HG02981 (cell line): ENCODE data around the gene SLC66A3.
"Not testable (repeated sequence)": the region's sequence is repeated elsewhere in the genome, so short reads cannot be mapped to it uniquely, and the experiment has no call there.

Source experiments
- ATAC-seq: cut with Tn5 transposase; IDR thresholded peaks from one replicate; pipeline ENCODE4 v1.9.1; 2021; ENCODE audit warnings: mild to moderate bottlenecking, moderate library complexity; ENCODE audit not compliant: unreplicated experiment

SLC66A3 gene

GRCh38 chr2:11161747-11162146 lies 6.5 kb downstream of the SLC66A3 start:
- no peak for ATAC-seq

GRCh38 chr2:11163439-11164317 lies 8.4 kb downstream of the SLC66A3 start:
- ATAC-seq = no peak

GRCh38 chr2:11165046-11165445 lies 9.8 kb downstream of the SLC66A3 start:
- not testable (repeated sequence) for ATAC-seq

- no peak for ATAC-seq
These were observed 11.2 kb downstream of the SLC66A3 start for GRCh38 chr2:11166476-11166875.

GRCh38 chr2:11168488-11168887 lies 13.2 kb downstream of the SLC66A3 start:
- no peak for ATAC-seq

GRCh38 chr2:11169333-11169732 lies 14.1 kb downstream of the SLC66A3 start:
- no peak for ATAC-seq

GRCh38 chr2:11174222-11174621 lies 19.0 kb downstream of the SLC66A3 start:
- ATAC-seq = no peak

GRCh38 chr2:11175293-11175795 lies 20.1 kb downstream of the SLC66A3 start:
- ATAC-seq = no peak

GRCh38 chr2:11177871-11178690 lies 22.8 kb downstream of the SLC66A3 start:
- no peak for ATAC-seq

- ATAC-seq = no peak
These were observed 23.9 kb downstream of the SLC66A3 start for GRCh38 chr2:11179196-11179595.

GRCh38 chr2:11179899-11180298 lies 24.6 kb downstream of the SLC66A3 start:
- ATAC-seq = no peak

GRCh38 chr2:11180653-11181052 lies 25.4 kb downstream of the SLC66A3 start:
- ATAC-seq = no peak

- ATAC-seq = no peak
These were observed 27.7 kb downstream of the SLC66A3 start for GRCh38 chr2:11182951-11183350.

- no peak for ATAC-seq
These were observed 30.9 kb downstream of the SLC66A3 start for GRCh38 chr2:11186145-11186544.

- ATAC-seq = no peak
These were observed 31.9 kb downstream of the SLC66A3 start for GRCh38 chr2:11187083-11187619.

- ATAC-seq = no peak
These were observed 32.5 kb downstream of the SLC66A3 start for GRCh38 chr2:11187731-11188130.

GRCh38 chr2:11196246-11196645 lies 41.0 kb downstream of the SLC66A3 start:
- no peak for ATAC-seq

GRCh38 chr2:11200651-11201050 lies 45.4 kb downstream of the SLC66A3 start:
- ATAC-seq = no peak

- no peak for ATAC-seq
These were observed 46.7 kb downstream of the SLC66A3 start for GRCh38 chr2:11201969-11202368.

GRCh38 chr2:11203480-11203879 lies 48.2 kb downstream of the SLC66A3 start:
- peak; percentile 78 for ATAC-seq

GRCh38 chr2:11208083-11208482 lies 52.8 kb downstream of the SLC66A3 start:
- ATAC-seq = no peak
